ENCODE data around the gene CADM1.

CADM1 gene

DNA sequence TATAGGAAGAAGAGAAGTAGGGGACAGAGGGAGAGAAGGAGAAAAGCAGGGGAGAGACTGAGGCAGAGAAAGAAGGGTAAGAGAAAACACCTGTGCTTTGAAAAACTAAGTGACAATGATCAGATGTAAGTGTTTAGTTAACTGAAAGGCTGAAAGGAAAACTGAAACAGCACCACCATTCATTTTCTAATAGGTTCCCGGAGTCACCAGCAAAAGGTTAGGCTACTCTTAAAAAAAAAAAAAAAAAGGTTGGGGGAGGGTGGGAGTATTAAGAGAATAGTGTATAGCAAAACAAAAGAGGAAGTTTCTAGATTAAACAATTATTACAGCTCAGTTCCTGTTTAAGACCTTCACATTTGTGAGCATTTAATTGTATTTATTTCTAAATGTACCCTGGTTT, 113.8 kb downstream of the CADM1 start:
- no peaks in the 10 kb centered on the region for H3K27me3 ChIP-seq (ENCODE audit: low read depth, low read length)
- no peaks in the 10 kb centered on the region for H3K36me3 ChIP-seq (ENCODE audit: control insufficient read depth in 1 of 2, insufficient read depth in 2 of 2, low read length in 2 of 2)
- no peaks in the 10 kb centered on the region for H3K9me3 ChIP-seq (ENCODE audit: control insufficient read depth in 1 of 2, low read length in 2 of 2)
- H3K27ac ChIP-seq (ENCODE audit: low read length): no peak overlapping the region
- no peak overlapping the region for H3K4me3 ChIP-seq (ENCODE audit: low read depth in 1 of 2, low read length in 2 of 2)
- H3K4me1 ChIP-seq (ENCODE audit: control insufficient read depth in 1 of 2, insufficient read depth in 2 of 2, low read length in 2 of 2): no peaks in the 10 kb centered on the region

DNA sequence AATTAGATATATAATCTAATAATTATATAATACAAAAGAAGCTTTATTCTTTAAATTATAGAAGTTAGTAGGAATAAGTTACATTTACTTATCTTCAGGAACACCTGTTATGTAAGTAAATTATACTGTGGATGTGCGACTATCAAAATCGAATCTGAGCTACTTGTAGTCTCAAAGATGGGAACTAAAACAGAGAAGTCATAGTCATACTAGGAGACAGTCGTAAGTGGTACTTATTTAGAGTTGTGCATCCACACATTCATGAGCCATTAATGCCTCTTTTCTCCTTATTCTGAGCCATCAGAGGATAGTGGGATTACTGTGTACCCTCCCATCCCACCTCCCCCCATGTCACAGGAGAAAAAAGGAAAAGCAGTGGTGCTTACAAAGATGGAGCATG, 114.4 kb downstream of the CADM1 start:
- H3K9me3 ChIP-seq (ENCODE audit: control insufficient read depth in 1 of 2, low read length in 2 of 2): no peaks in the 10 kb centered on the region
- H3K27me3 ChIP-seq (ENCODE audit: low read depth, low read length): no peaks in the 10 kb centered on the region
- no peaks in the 10 kb centered on the region for H3K4me1 ChIP-seq (ENCODE audit: control insufficient read depth in 1 of 2, insufficient read depth in 2 of 2, low read length in 2 of 2)

GRCh38 chr11:115385226-115385625, 119.0 kb downstream of the CADM1 start:
- no peaks in the 10 kb centered on the region for H3K4me1 ChIP-seq (ENCODE audit: control insufficient read depth in 1 of 2, insufficient read depth in 2 of 2, low read length in 2 of 2)

More for the DNA sequence above, 114.4 kb downstream of the CADM1 start:
- Histone ChIP-seq H3K4me3 (ENCODE audit: low read depth in 1 of 2, low read length in 2 of 2) (no peak overlapping the region), H3K36me3 (ENCODE audit: control insufficient read depth in 1 of 2, insufficient read depth in 2 of 2, low read length in 2 of 2) (no peaks in the 10 kb centered on the region), H3K27ac (ENCODE audit: low read length) (no peak overlapping the region)

DNA sequence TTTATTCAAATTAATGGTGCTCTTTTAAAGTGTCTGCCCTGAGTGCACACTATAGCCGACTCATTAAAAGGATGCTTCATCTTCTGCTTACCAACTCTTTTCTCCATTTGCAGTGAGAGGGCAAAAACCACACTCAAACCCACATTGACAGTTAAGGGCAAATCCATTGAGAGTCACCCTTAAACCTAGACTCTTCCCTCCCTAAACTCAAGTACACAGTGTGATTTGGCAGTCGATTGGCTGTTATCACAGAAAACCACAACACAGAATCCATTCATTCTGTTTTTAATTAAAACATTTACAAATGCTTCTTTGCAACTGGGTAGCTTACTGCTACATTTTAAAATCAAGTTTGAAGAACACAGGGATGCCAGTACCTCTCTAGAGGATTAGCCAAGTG, 120.0 kb downstream of the CADM1 start:
- Histone ChIP-seq H3K36me3 (ENCODE audit: control insufficient read depth in 1 of 2, insufficient read depth in 2 of 2, low read length in 2 of 2) (no peaks in the 10 kb centered on the region), H3K4me1 (ENCODE audit: control insufficient read depth in 1 of 2, insufficient read depth in 2 of 2, low read length in 2 of 2) (no peaks in the 10 kb centered on the region), H3K27me3 (ENCODE audit: low read depth, low read length) (no peaks in the 10 kb centered on the region), H3K4me3 (ENCODE audit: low read depth in 1 of 2, low read length in 2 of 2) (no peak overlapping the region), H3K27ac (ENCODE audit: low read length) (no peak overlapping the region), H3K9me3 (ENCODE audit: control insufficient read depth in 1 of 2, low read length in 2 of 2) (no peaks in the 10 kb centered on the region)

More at GRCh38 chr11:115385226-115385625, 119.0 kb downstream of the CADM1 start:
- no peak overlapping the region for H3K4me3 ChIP-seq (ENCODE audit: low read depth in 1 of 2, low read length in 2 of 2)
- H3K9me3 ChIP-seq (ENCODE audit: control insufficient read depth in 1 of 2, low read length in 2 of 2): no peaks in the 10 kb centered on the region
- no peaks in the 10 kb centered on the region for H3K36me3 ChIP-seq (ENCODE audit: control insufficient read depth in 1 of 2, insufficient read depth in 2 of 2, low read length in 2 of 2)
- no peak overlapping the region for H3K27ac ChIP-seq (ENCODE audit: low read length)
- H3K27me3 ChIP-seq (ENCODE audit: low read depth, low read length): no peaks in the 10 kb centered on the region

DNA sequence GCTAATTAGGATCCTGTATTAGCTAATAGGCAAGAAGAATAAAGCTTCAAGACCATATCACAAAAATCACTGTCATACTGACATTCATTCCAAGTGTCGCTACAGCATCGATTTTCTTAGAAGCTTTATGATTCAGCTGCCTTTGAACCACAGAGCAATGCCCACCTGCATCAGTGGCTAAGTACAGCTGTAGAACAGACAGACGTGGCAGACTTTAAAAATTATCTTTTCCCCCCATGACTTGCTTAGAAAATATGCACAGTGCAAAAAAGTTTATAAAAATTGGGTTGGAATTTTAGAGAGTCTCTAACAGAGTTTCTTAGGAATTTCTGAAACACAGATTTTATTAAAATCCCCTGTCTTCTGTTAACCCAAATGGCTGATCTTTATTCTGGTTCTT, 120.8 kb downstream of the CADM1 start:
- Histone ChIP-seq H3K36me3 (ENCODE audit: control insufficient read depth in 1 of 2, insufficient read depth in 2 of 2, low read length in 2 of 2) (no peaks in the 10 kb centered on the region), H3K27ac (ENCODE audit: low read length) (no peak overlapping the region), H3K4me3 (ENCODE audit: low read depth in 1 of 2, low read length in 2 of 2) (no peak overlapping the region), H3K4me1 (ENCODE audit: control insufficient read depth in 1 of 2, insufficient read depth in 2 of 2, low read length in 2 of 2) (no peaks in the 10 kb centered on the region), H3K9me3 (ENCODE audit: control insufficient read depth in 1 of 2, low read length in 2 of 2) (no peaks in the 10 kb centered on the region), H3K27me3 (ENCODE audit: low read depth, low read length) (no peaks in the 10 kb centered on the region)

DNA sequence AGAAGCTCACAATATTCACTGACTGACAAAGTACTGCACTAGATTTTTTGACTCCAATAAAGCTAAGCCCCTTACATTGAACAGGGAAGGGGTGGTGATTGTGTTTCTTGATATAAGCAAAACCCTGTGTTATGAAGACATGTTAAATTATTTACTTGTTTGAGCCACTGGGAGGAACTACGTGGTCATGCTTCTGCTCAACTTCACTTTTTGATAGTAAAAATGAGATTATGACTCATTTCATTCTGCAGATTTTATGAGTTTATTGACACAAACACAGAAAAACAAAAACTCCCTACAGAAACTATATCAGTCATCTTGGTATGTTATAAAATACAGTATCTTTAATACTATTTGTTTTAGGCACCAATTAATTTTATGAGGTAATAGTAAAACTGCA, 124.7 kb downstream of the CADM1 start:
- H3K27me3 ChIP-seq (ENCODE audit: low read depth, low read length): no peaks in the 10 kb centered on the region
- no peak overlapping the region for H3K4me3 ChIP-seq (ENCODE audit: low read depth in 1 of 2, low read length in 2 of 2)
- H3K27ac ChIP-seq (ENCODE audit: low read length): no peak overlapping the region
- H3K9me3 ChIP-seq (ENCODE audit: control insufficient read depth in 1 of 2, low read length in 2 of 2): no peaks in the 10 kb centered on the region
- H3K36me3 ChIP-seq (ENCODE audit: control insufficient read depth in 1 of 2, insufficient read depth in 2 of 2, low read length in 2 of 2): no peaks in the 10 kb centered on the region
- H3K4me1 ChIP-seq (ENCODE audit: control insufficient read depth in 1 of 2, insufficient read depth in 2 of 2, low read length in 2 of 2): no peaks in the 10 kb centered on the region

- Histone ChIP-seq H3K27me3 (ENCODE audit: low read depth, low read length) (no peaks in the 10 kb centered on the region), H3K9me3 (ENCODE audit: control insufficient read depth in 1 of 2, low read length in 2 of 2) (no peaks in the 10 kb centered on the region), H3K27ac (ENCODE audit: low read length) (no peak overlapping the region), H3K4me1 (ENCODE audit: control insufficient read depth in 1 of 2, insufficient read depth in 2 of 2, low read length in 2 of 2) (no peaks in the 10 kb centered on the region), H3K4me3 (ENCODE audit: low read depth in 1 of 2, low read length in 2 of 2) (no peak overlapping the region), H3K36me3 (ENCODE audit: control insufficient read depth in 1 of 2, insufficient read depth in 2 of 2, low read length in 2 of 2) (no peaks in the 10 kb centered on the region)
These were observed 125.7 kb downstream of the CADM1 start for GRCh38 chr11:115378557-115378956.

- Histone ChIP-seq H3K27me3 (ENCODE audit: low read depth, low read length) (no peaks in the 10 kb centered on the region), H3K36me3 (ENCODE audit: control insufficient read depth in 1 of 2, insufficient read depth in 2 of 2, low read length in 2 of 2) (no peaks in the 10 kb centered on the region), H3K27ac (ENCODE audit: low read length) (no peak overlapping the region), H3K4me1 (ENCODE audit: control insufficient read depth in 1 of 2, insufficient read depth in 2 of 2, low read length in 2 of 2) (no peaks in the 10 kb centered on the region), H3K4me3 (ENCODE audit: low read depth in 1 of 2, low read length in 2 of 2) (no peak overlapping the region), H3K9me3 (ENCODE audit: control insufficient read depth in 1 of 2, low read length in 2 of 2) (no peaks in the 10 kb centered on the region)
These were observed 126.3 kb downstream of the CADM1 start for GRCh38 chr11:115377882-115378296.

DNA sequence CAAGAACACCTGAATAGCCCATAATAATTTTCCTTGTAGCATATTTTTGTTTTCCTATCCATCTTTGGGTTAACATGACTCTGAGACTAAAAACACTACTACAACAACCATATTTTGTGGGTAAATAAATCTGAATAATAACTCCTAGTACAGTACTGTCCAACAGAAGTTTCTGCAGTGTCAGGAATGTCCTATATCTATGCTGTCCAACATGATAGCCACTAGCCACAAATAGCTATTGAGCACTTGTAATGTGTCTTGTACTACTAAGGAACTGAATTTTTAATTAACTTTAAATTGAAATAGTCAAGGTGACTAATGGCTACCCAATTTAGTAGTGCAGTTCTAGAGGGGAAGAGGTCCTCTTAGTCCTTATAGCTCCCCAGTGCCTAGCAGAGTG, 135.6 kb downstream of the CADM1 start:
- Histone ChIP-seq H3K4me3 (ENCODE audit: low read depth in 1 of 2, low read length in 2 of 2) (no peak overlapping the region), H3K27ac (ENCODE audit: low read length) (no peak overlapping the region), H3K4me1 (ENCODE audit: control insufficient read depth in 1 of 2, insufficient read depth in 2 of 2, low read length in 2 of 2) (no peaks in the 10 kb centered on the region), H3K9me3 (ENCODE audit: control insufficient read depth in 1 of 2, low read length in 2 of 2) (no peaks in the 10 kb centered on the region), H3K27me3 (ENCODE audit: low read depth, low read length) (no peaks in the 10 kb centered on the region), H3K36me3 (ENCODE audit: control insufficient read depth in 1 of 2, insufficient read depth in 2 of 2, low read length in 2 of 2) (no peaks in the 10 kb centered on the region)

DNA sequence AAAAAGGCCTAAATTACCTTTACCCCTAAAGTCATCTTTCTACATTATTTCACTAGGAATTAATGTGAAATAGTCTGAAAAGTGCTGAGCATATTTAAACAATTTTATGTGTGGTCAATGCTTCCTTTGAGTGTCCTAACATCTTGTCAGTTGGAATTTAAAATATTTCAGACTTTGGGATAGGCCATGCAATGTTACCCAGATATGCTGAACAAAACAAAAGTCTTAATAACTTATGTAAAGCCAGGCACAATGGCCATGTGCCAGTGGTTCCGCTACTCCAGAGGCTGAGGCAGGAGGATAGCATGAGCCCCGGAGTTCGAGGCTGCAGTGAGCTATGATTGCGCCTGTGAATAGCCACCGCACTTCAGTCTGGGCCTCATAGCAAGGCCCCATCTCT, 137.4 kb downstream of the CADM1 start:
- H3K4me3 ChIP-seq (ENCODE audit: low read depth in 1 of 2, low read length in 2 of 2): no peak overlapping the region
- no peaks in the 10 kb centered on the region for H3K36me3 ChIP-seq (ENCODE audit: control insufficient read depth in 1 of 2, insufficient read depth in 2 of 2, low read length in 2 of 2)
- H3K9me3 ChIP-seq (ENCODE audit: control insufficient read depth in 1 of 2, low read length in 2 of 2): no peaks in the 10 kb centered on the region
- no peak overlapping the region for H3K27ac ChIP-seq (ENCODE audit: low read length)
- no peaks in the 10 kb centered on the region for H3K4me1 ChIP-seq (ENCODE audit: control insufficient read depth in 1 of 2, insufficient read depth in 2 of 2, low read length in 2 of 2)
- H3K27me3 ChIP-seq (ENCODE audit: low read depth, low read length): no peaks in the 10 kb centered on the region

GRCh38 chr11:115365907-115366306, 138.3 kb downstream of the CADM1 start:
- H3K27me3 ChIP-seq (ENCODE audit: low read depth, low read length): no peaks in the 10 kb centered on the region
- H3K4me3 ChIP-seq (ENCODE audit: low read depth in 1 of 2, low read length in 2 of 2): no peak overlapping the region
- H3K27ac ChIP-seq (ENCODE audit: low read length): no peak overlapping the region
- no peaks in the 10 kb centered on the region for H3K36me3 ChIP-seq (ENCODE audit: control insufficient read depth in 1 of 2, insufficient read depth in 2 of 2, low read length in 2 of 2)
- H3K9me3 ChIP-seq (ENCODE audit: control insufficient read depth in 1 of 2, low read length in 2 of 2): no peaks in the 10 kb centered on the region
- H3K4me1 ChIP-seq (ENCODE audit: control insufficient read depth in 1 of 2, insufficient read depth in 2 of 2, low read length in 2 of 2): no peaks in the 10 kb centered on the region

DNA sequence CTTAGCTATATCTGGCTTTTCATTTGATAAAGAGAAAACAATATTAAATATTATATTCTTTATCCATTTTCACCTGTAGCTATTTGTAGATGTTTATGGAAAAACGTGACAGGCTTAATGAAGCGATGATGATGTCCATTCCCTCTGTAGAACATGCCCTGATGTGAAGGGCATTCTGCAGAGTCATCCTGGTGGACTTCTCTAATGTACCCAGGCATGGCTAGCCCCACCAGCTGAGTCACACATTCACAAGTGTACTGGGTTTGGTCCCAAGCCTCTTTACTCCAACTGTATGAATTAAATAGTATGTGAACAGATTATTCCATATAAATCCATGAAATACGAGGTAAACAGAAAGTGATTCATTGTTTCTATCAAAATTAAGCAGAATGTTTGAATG, 139.3 kb downstream of the CADM1 start:
- H3K4me3 ChIP-seq (ENCODE audit: low read depth in 1 of 2, low read length in 2 of 2): no peak overlapping the region
- H3K36me3 ChIP-seq (ENCODE audit: control insufficient read depth in 1 of 2, insufficient read depth in 2 of 2, low read length in 2 of 2): no peaks in the 10 kb centered on the region
- no peaks in the 10 kb centered on the region for H3K27me3 ChIP-seq (ENCODE audit: low read depth, low read length)
- no peaks in the 10 kb centered on the region for H3K9me3 ChIP-seq (ENCODE audit: control insufficient read depth in 1 of 2, low read length in 2 of 2)
- H3K27ac ChIP-seq (ENCODE audit: low read length): no peak overlapping the region
- H3K4me1 ChIP-seq (ENCODE audit: control insufficient read depth in 1 of 2, insufficient read depth in 2 of 2, low read length in 2 of 2): no peaks in the 10 kb centered on the region

Data from muscle layer of duodenum (tissue), 2 donors.